Natural killer cell (primary cell): ENCODE data around the gene TFB1M. TPM values are rescaled to one million over a fixed set of nuclear protein-coding genes. Genes with fewer than 3 reads are reported as not detected.
A peak's percentile ranks its signal among the peaks of the same experiment; 100 is the strongest.

Source experiments
- ATAC-seq, 3 donors: fragments of 150-1000 bp in 2 of 3; fragments of 200-7000 bp in 1 of 3; cut with Tn5 transposase; 1 replicate in 1 of 3; 2 replicates in 2 of 3; pipeline ENCODE4 v1.10.0; 2021; ENCODE audit warnings: mild to moderate bottlenecking in 2 of 3, moderate library complexity in 2 of 3
- DNase-seq, 2 donors: peaks; one replicate each; pipeline versions ENCODE4 v3.0.0 to v3.0.0-alpha.2; 2013 to 2021; ENCODE audit warnings: mixed read lengths in 1 of 2
- H3K27ac ChIP-seq: one replicate; pipeline ENCODE4 v1.5.1; 2013; ENCODE audit warnings: mild to moderate bottlenecking, low read length
- H3K27me3 ChIP-seq: one replicate; pipeline ENCODE4 v1.6.1; 2013; ENCODE audit warnings: low read length; ENCODE audit not compliant: control insufficient read depth, insufficient read depth
- H3K36me3 ChIP-seq: one replicate; pipeline ENCODE4 v1.6.1; 2013; ENCODE audit warnings: low read length; ENCODE audit not compliant: control insufficient read depth, insufficient read depth
- H3K4me1 ChIP-seq: one replicate; pipeline ENCODE4 v1.6.1; 2013; ENCODE audit warnings: low read length; ENCODE audit not compliant: control insufficient read depth, insufficient read depth
- H3K4me3 ChIP-seq: one replicate; pipeline ENCODE4 v1.5.1; 2013; ENCODE audit warnings: low read length
- H3K9me3 ChIP-seq: one replicate; pipeline ENCODE4 v1.6.1; 2013; ENCODE audit warnings: low read length; ENCODE audit not compliant: control insufficient read depth, insufficient read depth
- H3K27ac Mint-ChIP-seq, 2 donors: one replicate each; pipeline ENCODE4 v1.8.0; 2022; ENCODE audit warnings: mild to moderate bottlenecking in 2 of 2, mixed read lengths in 2 of 2, moderate library complexity in 1 of 2
- H3K27me3 Mint-ChIP-seq, 2 donors: one replicate each; pipeline ENCODE4 v1.8.0; 2022; ENCODE audit warnings: low read depth in 2 of 2, mixed read lengths in 2 of 2
- H3K36me3 Mint-ChIP-seq: one replicate; pipeline ENCODE4 v1.8.0; 2022; ENCODE audit warnings: mixed read lengths
- H3K4me1 Mint-ChIP-seq, 2 donors: one replicate each; pipeline ENCODE4 v1.8.0; 2022; ENCODE audit warnings: mixed read lengths in 2 of 2
- H3K4me3 Mint-ChIP-seq: one replicate; pipeline ENCODE4 v1.8.0; 2022; ENCODE audit warnings: mild to moderate bottlenecking, moderate library complexity, mixed read lengths
- H3K9me3 Mint-ChIP-seq, 2 donors: one replicate each; pipeline ENCODE4 v1.8.0; 2022; ENCODE audit warnings: mixed read lengths in 2 of 2
- WGBS: methylation state at CpG from one replicate; pipeline ENCODE4 v1.1.7; 2013; ENCODE audit warnings: missing lambda C conversion rate; ENCODE audit not compliant: insufficient coverage; 5-methylcytosine and 5-hydroxymethylcytosine counted together
- intact Hi-C: fragments of 100-400 bp; cut with micrococcal nuclease; formaldehyde crosslinking; loops from one replicate; pipeline ENCODE4 v1.14.2; 2022
- total RNA-seq, 4 donors: library from RNA; stranded (reverse); fragments of 120-200 nt in 1 of 4; gene quantifications; one replicate each; pipeline versions ENCODE4 v1.2.3 to v1.2.4, GENCODE V29; 2013 to 2022
- TF ChIP-seq, protein P1 (sequence below): fragments of 200-600 bp; IDR thresholded peaks from one replicate; pipeline ENCODE4 v1.8.0; 2022; ENCODE audit warnings: antibody characterized with exemption

Gene TFB1M
- total RNA-seq, 3 donors from 2014 or later (not counting 1 experiment from before 2014, with no cell fraction given) = 14.1 to 20.1 (median 17.1) TPM

DNA sequence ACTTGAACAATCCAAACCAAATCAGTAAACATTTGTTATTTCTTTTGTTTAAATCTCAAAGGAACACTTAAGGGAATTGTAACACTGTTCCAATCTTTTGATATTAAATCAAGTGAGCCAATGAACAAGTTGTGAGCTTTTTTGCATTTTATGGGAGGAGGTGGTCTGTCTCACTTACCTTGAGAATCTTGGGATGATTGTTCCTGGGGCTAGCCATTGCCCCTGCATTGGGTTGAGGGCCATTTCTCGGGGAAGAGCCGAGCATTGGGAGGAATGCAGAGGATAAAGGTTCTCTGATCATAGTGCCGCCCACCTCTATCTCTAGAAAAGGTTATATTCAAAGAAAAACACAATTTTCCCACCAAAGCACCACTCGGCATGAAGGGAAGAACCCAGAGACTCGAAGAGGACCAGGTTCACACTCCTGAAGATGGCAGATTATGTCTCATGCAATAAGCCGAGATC lies 13.8 kb upstream of the TFB1M start:
- no peak overlapping the region for H3K4me3 Mint-ChIP-seq
- H3K9me3 ChIP-seq = no peaks in the 10 kb centered on the region
- DNase-seq = no peak
- H3K4me3 ChIP-seq = no peak overlapping the region
- TF ChIP-seq, protein P1, sequence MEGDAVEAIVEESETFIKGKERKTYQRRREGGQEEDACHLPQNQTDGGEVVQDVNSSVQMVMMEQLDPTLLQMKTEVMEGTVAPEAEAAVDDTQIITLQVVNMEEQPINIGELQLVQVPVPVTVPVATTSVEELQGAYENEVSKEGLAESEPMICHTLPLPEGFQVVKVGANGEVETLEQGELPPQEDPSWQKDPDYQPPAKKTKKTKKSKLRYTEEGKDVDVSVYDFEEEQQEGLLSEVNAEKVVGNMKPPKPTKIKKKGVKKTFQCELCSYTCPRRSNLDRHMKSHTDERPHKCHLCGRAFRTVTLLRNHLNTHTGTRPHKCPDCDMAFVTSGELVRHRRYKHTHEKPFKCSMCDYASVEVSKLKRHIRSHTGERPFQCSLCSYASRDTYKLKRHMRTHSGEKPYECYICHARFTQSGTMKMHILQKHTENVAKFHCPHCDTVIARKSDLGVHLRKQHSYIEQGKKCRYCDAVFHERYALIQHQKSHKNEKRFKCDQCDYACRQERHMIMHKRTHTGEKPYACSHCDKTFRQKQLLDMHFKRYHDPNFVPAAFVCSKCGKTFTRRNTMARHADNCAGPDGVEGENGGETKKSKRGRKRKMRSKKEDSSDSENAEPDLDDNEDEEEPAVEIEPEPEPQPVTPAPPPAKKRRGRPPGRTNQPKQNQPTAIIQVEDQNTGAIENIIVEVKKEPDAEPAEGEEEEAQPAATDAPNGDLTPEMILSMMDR = no peak
- H3K36me3 Mint-ChIP-seq = no peaks in the 10 kb centered on the region
- intact Hi-C loops = loop anchor here (5.0 kb wide), 1 partner anchor 1234 kb away; no protein-coding TSS in a partner anchor
- H3K27me3 Mint-ChIP-seq = no peaks in the 10 kb centered on the region
- no peak overlapping the region for H3K27ac ChIP-seq
- 90% methylated on average over 5 of the region's 6 CpGs for WGBS
- no peaks in the 10 kb centered on the region for H3K27me3 ChIP-seq
- ATAC-seq = no peak
- no peaks in the 10 kb centered on the region for H3K4me1 ChIP-seq
- no peaks in the 10 kb centered on the region for H3K36me3 ChIP-seq
- H3K27ac Mint-ChIP-seq = no peak overlapping the region
- peaks cover 5 to 6% of the 10 kb centered on the region in 2 donors for H3K4me1 Mint-ChIP-seq
- no peaks in the 10 kb centered on the region for H3K9me3 Mint-ChIP-seq

DNA sequence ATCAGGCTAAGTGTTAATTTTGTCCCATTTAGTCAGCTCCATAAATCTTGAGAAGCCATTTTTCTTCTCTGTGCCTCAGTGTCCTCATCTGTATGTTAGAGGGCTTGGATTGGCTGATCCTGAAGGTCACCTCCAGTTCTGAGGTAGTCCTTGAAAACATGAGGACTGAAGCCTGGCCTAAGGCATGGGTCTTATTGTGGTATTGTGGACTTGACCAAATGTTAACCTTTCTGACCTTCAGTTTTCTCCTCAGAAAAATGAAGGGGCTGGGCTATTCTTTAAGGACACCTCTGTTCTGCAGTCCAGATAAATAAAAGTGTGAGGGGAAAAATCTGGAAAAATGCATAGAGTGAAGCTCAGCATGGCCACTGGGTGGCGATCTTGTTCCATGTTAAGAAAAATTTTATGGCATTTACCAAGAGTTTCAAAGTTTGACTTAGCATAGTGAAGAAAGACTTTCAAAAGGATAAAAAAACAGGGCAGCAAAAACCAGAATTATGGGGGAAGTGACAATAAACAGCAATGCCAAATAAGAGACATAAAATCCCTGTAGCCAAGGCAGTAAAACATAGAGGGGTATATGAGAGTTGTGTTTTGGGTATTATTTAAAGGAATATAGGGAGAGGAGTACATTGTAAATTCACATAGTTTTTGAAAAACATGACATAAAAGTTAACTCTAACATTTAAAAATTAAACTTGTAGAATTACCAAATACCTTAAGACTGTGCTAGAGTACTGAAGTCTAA lies 13.2 kb upstream of the TFB1M start:
- Mint-ChIP-seq H3K4me3 (no peak overlapping the region), H3K4me1 (peaks cover 5% of the 10 kb centered on the region in 2 donors), H3K27ac (no peak overlapping the region), H3K36me3 (no peaks in the 10 kb centered on the region), H3K27me3 (no peaks in the 10 kb centered on the region), H3K9me3 (no peaks in the 10 kb centered on the region)
- 0% methylated on average over 1 of the region's 1 CpG for WGBS
- no peaks in the 10 kb centered on the region for H3K27me3 ChIP-seq
- intact Hi-C loops = loop anchor here (1.0 to 5.0 kb wide), 2 partner anchors 203 to 1235 kb away; no protein-coding TSS in a partner anchor
- TF ChIP-seq, protein P1 = peak; percentile 98
- H3K4me1 ChIP-seq = no peaks in the 10 kb centered on the region
- H3K36me3 ChIP-seq = no peaks in the 10 kb centered on the region
- H3K27ac ChIP-seq = no peak overlapping the region
- no peaks in the 10 kb centered on the region for H3K9me3 ChIP-seq
- ATAC-seq (peak; percentile 61 to 68 (median 68)), DNase-seq (peak; percentile 31 to 83)
- no peak overlapping the region for H3K4me3 ChIP-seq

DNA sequence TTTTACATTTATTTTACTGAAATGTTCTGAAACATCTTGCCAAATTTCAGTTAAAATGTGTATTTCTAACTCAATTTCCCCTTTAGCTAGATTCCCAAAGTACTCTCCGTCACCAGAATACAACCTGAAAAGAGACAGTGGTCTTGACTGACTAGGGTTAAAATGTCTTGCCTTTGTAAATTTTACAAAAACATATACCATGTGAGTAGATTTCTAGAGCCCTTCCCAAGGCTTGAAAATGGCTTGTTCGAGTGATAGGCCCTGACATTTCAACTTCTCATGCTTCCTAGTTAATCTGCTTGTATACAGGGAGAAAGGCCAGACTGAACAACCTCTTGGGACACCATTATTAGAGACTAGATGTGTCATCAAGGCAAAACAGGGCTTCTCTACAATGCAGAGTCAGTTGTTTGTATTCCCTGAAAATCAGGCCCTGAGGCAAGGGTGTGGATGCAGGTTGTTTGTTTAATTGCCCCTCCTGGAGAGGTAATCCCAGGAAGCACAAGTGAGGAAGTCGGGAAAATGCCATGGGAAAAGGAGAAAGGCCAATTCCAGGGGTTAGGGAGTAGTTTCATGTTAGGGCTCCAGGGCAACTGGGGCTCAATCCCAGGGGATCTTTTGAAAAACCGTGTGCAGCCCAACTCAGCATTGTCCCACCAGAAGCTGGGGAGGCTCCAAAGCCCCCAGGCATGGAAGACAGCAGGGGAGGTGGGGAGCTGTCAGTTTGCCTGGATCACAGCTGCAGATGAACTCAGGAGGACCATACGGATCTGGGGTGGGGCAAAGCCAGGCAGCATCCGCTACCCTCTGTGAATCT lies 11.6 kb upstream of the TFB1M start:
- Mint-ChIP-seq H3K27me3 (peaks cover 3 to 9% of the 10 kb centered on the region in 2 donors), H3K4me1 (peaks cover 5% of the 10 kb centered on the region in 2 donors), H3K27ac (no peak overlapping the region), H3K36me3 (no peaks in the 10 kb centered on the region), H3K4me3 (no peak overlapping the region), H3K9me3 (no peaks in the 10 kb centered on the region)
- WGBS = 81% methylated on average over 5 of the region's 6 CpGs
- no peak for DNase-seq
- H3K27me3 ChIP-seq = no peaks in the 10 kb centered on the region
- no peaks in the 10 kb centered on the region for H3K36me3 ChIP-seq
- no peak overlapping the region for H3K27ac ChIP-seq
- intact Hi-C loops = loop anchor here (5.0 kb wide), 1 partner anchor 1236 kb away; no protein-coding TSS in a partner anchor
- TF ChIP-seq, protein P1 = no peak
- H3K4me3 ChIP-seq = no peak overlapping the region
- no peaks in the 10 kb centered on the region for H3K4me1 ChIP-seq
- H3K9me3 ChIP-seq = no peaks in the 10 kb centered on the region
- ATAC-seq = no peak
